Measurements from ENCODE around the gene RAPGEF6. TPM values are rescaled to one million over a fixed set of nuclear protein-coding genes. Genes with fewer than 3 reads are reported as not detected.

Gene RAPGEF6
- total RNA-seq, 1 experiment from 2014 or later = 25.0 TPM

- intact Hi-C loops (cut with micrococcal nuclease; ENCODE audit: unreplicated experiment) (no loop called here), in situ Hi-C loops (cut with HindIII; ENCODE audit: low pct_unique_long_range_greater_than_20kb, low sequenced_read_pairs) (no loop called here)
- no peak overlapping the region for H3K4me3 ChIP-seq (ENCODE audit: low read depth in 2 of 2, low read length in 2 of 2)
- ATAC-seq = no peak
- ChIA-PET CTCF (no interaction called here), POLR2A (no interaction called here)
- H3K4me1 ChIP-seq (ENCODE audit: control insufficient read depth, insufficient read depth, low read length) = peaks cover 4% of the 10 kb centered on the region
- no peaks in the 10 kb centered on the region for H3K9me3 ChIP-seq (ENCODE audit: control insufficient read depth, insufficient read depth, low read depth, low read length)
- no TSS peak for BruUV-seq (replicated peaks)
- peaks cover 19% of the 10 kb centered on the region for H3K36me3 ChIP-seq (ENCODE audit: control insufficient read depth, insufficient read depth, low read length)
- DNase-seq (ENCODE audit: low read depth, low spot score) = no peak
- no peaks in the 10 kb centered on the region for H3K27me3 ChIP-seq (ENCODE audit: control insufficient read depth, insufficient read depth, low read length)
- no peak for TF ChIP-seq TCF7L2 (IDR thresholded peaks at IDR 0.05; ENCODE audit: low read depth, low read length)
- TF ChIP-seq, protein P1, sequence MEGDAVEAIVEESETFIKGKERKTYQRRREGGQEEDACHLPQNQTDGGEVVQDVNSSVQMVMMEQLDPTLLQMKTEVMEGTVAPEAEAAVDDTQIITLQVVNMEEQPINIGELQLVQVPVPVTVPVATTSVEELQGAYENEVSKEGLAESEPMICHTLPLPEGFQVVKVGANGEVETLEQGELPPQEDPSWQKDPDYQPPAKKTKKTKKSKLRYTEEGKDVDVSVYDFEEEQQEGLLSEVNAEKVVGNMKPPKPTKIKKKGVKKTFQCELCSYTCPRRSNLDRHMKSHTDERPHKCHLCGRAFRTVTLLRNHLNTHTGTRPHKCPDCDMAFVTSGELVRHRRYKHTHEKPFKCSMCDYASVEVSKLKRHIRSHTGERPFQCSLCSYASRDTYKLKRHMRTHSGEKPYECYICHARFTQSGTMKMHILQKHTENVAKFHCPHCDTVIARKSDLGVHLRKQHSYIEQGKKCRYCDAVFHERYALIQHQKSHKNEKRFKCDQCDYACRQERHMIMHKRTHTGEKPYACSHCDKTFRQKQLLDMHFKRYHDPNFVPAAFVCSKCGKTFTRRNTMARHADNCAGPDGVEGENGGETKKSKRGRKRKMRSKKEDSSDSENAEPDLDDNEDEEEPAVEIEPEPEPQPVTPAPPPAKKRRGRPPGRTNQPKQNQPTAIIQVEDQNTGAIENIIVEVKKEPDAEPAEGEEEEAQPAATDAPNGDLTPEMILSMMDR (IDR thresholded peaks at IDR 0.05) = no peak
- TF ChIP-seq, protein P2, sequence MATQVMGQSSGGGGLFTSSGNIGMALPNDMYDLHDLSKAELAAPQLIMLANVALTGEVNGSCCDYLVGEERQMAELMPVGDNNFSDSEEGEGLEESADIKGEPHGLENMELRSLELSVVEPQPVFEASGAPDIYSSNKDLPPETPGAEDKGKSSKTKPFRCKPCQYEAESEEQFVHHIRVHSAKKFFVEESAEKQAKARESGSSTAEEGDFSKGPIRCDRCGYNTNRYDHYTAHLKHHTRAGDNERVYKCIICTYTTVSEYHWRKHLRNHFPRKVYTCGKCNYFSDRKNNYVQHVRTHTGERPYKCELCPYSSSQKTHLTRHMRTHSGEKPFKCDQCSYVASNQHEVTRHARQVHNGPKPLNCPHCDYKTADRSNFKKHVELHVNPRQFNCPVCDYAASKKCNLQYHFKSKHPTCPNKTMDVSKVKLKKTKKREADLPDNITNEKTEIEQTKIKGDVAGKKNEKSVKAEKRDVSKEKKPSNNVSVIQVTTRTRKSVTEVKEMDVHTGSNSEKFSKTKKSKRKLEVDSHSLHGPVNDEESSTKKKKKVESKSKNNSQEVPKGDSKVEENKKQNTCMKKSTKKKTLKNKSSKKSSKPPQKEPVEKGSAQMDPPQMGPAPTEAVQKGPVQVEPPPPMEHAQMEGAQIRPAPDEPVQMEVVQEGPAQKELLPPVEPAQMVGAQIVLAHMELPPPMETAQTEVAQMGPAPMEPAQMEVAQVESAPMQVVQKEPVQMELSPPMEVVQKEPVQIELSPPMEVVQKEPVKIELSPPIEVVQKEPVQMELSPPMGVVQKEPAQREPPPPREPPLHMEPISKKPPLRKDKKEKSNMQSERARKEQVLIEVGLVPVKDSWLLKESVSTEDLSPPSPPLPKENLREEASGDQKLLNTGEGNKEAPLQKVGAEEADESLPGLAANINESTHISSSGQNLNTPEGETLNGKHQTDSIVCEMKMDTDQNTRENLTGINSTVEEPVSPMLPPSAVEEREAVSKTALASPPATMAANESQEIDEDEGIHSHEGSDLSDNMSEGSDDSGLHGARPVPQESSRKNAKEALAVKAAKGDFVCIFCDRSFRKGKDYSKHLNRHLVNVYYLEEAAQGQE (IDR thresholded peaks at IDR 0.05; ENCODE audit: insufficient read depth in 1 of 2, low read depth in 2 of 2, low read length in 1 of 2) = no peak
- no peak for TF ChIP-seq SIN3A (IDR thresholded peaks at IDR 0.05; ENCODE audit: borderline replicate concordance, insufficient read depth, low read depth, low read length)
- no peak for TF ChIP-seq POLR2AphosphoS5 (IDR thresholded peaks at IDR 0.05; ENCODE audit: low read depth, low read length)
- H3K27ac ChIP-seq (ENCODE audit: low read length) = no peak overlapping the region
These were observed 242.4 kb downstream of the RAPGEF6 start for GRCh38 chr5:131392466-131393095.

DNA sequence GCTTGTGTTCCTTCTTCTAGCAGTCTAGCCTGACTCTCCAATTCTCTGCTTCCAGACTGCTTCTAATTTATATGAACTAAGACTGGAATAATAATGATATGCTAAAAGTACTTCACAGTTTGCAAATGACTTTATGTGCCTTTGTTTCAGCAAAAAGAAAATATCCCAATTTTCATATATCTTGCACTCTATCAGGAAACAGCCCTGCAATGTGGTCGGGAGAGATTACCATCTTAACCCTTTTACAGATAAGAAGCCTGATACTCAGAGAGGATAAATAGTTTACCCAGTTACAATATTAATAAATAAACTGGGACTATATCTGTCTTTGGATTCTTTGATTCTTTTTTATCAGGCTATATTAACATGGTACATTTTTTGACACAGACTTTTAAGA is 245.2 kb downstream of the RAPGEF6 start:
- Histone ChIP-seq H3K27me3 (ENCODE audit: control insufficient read depth, insufficient read depth, low read length) (no peaks in the 10 kb centered on the region), H3K36me3 (ENCODE audit: control insufficient read depth, insufficient read depth, low read length) (peaks cover 14% of the 10 kb centered on the region; the same call in 1 of the 2 replicates), H3K4me1 (ENCODE audit: control insufficient read depth, insufficient read depth, low read length) (peaks cover 24% of the 10 kb centered on the region), H3K27ac (ENCODE audit: low read length) (no peak overlapping the region), H3K4me3 (ENCODE audit: low read depth in 2 of 2, low read length in 2 of 2) (no peak overlapping the region), H3K9me3 (ENCODE audit: control insufficient read depth, insufficient read depth, low read depth, low read length) (no peaks in the 10 kb centered on the region)
- DNase-seq (ENCODE audit: low read depth, low spot score) (no peak), ATAC-seq (no peak)
- intact Hi-C loops (cut with micrococcal nuclease; ENCODE audit: unreplicated experiment) (no loop called here), in situ Hi-C loops (cut with HindIII; ENCODE audit: low pct_unique_long_range_greater_than_20kb, low sequenced_read_pairs) (no loop called here)
- TF ChIP-seq, protein P1 (IDR thresholded peaks at IDR 0.05) = no peak
- TF ChIP-seq, protein P2 (IDR thresholded peaks at IDR 0.05; ENCODE audit: insufficient read depth in 1 of 2, low read depth in 2 of 2, low read length in 1 of 2) = no peak
- TF ChIP-seq POLR2AphosphoS5 (IDR thresholded peaks at IDR 0.05; ENCODE audit: low read depth, low read length) = no peak
- no peak for TF ChIP-seq SIN3A (IDR thresholded peaks at IDR 0.05; ENCODE audit: borderline replicate concordance, insufficient read depth, low read depth, low read length)
- TF ChIP-seq TCF7L2 (IDR thresholded peaks at IDR 0.05; ENCODE audit: low read depth, low read length) = no peak
- ChIA-PET POLR2A (no interaction called here), CTCF (no interaction called here)
- BruUV-seq (replicated peaks) = no TSS peak
